ENCODE results near the gene CFAP61. TPM values are rescaled to one million over a fixed set of nuclear protein-coding genes. Genes with fewer than 3 reads are reported as not detected.

Gene CFAP61, protein sequence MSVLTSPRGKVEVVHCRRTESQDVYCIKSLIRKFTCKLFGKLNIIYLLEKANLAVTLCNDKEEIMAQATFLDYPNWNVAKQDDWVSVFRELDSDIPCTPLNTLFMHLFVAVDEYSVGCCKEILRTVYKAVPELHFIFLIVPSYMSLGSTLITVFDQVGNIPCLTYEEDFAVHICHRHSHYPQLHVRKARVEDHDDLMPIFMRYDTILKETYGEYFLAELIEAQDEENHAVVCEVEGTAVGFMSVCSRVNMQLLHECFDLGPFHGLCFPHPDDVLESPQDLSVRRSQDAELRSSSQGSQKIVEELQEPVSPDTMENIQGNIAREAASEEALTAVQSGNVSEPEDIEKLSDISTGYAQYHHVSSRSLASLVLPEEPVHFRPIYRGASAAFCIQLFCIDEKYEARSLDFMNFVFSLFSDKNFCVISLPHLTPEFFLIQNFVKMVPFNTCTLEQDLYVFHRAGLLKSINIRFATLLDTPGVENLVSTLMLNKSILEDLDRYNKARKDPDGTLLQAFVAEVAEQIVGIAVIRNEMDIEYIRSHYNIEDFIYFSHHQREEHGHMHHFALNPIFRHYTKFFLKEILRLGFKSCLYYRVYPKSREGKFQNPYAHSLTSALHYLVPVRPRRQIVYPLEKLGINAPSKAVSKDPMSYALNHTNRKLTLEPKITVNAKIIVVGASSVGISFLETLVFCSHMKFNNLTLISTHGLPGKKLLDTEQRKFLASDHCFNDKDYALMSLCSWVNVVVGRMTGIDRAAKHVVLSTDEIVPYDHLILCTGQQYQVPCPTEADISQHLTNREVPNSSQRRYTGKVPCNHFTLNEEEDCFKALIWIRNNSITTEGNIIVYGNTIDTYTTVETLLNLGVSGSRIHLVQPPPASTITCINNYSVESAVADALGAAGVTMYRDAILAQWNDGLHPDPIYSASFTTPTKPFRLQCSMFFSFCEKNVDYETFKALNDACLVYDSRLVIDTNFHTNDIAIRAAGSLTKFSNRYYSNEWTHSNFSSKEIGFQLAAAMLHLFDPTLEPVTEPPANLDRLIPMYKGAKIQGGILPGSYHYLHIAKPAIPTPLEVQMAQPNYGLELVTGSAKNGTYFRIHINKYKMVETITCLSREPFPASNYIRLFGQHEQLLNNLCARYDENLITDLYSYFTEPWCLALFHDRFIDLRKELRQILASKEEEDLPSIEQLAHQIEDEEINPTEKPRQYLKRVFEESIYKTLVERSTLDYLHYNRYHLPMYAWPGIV
- 0.16 to 0.48 TPM (median 0.47 TPM) in 4 of 5 replicates, not detected in the other for total RNA-seq (2022; extraction: Qiagen RNA extraction)

DNA sequence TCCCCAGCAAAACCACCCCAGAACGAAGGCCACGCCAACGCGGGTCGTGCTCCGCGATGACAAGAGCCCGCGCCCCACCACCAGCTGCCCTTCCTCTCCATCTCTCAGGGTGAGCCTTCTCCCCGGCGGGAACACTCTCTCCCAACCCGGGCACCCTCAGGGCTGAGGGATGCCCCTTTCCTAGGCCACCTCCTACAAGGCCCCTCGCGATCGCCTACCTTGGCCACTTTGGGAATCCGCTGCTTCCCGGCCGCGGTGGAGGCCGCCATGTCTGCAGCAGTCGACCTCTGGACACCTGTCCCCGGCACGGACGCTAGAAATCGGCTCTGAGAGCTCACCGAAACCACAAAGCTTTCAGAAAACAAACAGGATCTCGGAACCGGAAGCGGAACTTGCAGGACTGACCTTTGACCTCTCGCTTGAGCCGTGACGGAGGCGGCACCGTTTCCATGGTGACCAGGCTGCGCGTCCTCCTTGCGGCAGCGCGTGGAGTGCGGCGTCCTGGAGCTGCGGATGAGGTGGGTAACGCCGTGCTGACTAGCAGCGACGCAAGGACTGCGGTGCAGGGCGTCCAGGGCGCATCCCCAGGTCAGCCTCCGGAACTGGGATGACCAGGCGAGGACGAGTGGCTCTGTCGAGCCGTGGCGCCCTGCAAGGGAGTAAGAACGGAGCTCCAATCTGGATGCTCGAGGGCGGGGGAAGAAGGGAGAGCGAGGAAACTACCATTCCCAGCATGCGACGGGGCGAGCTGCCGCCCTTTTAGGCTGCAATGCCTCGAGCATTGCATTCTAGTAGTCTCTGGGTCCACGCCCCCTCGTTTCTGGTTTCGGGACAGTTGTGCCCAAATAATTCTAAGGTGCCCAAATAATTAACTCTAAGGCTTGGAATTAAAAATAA is at the start of gene CFAP61, which contains the start of gene CRNKL1:
CFAP61 (plus strand) TSS at position 459 of the 897 bp plus-strand sequence. CDS start 4,122 bp downstream, outside the sequence.
CRNKL1 (minus strand) TSS at position 393 of the 897 bp plus-strand sequence; CDS start at position 269, 124 bp downstream.

DNA sequence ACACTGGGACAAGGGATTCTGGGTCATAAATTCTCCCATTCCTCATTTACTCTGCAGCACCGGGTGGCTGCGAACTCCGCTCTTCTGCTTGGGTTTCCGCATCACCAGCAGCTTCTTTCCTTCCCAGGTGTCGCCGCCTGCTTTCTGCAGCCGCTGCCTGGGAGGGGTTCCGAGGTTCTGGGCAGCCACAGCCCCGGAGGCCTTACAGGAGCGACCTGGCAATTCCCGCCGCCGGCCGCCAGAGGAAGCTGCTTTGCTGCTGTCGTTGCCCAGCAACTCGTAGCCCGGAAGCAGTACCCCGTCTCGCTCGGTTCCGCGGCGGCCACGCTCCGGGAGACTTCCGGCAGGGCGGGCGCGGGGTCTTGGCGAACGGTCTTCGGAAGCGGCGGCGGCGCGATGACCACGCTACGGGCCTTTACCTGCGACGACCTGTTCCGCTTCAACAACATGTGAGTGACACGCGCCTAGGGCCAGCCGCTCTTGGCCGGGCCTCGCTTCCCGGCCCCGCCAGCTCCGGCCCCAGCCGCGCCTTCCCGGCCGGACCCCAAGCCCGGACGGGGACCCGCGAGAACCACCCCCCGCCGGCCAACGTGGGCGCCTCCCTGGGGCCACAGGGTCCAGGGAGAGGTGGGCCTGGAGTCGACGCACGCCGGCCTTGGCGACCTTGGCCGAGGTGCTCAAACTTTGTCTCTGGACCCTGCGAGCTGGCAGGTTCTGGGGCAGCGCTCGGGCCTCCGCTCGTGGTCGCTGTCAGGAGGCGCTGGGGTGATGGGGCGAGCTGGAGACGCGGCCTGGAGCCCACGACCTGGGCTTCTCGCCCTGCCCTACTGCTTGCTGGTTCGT is 35.1 kb upstream of the CFAP61 start, which contains the start of gene NAA20:
NAA20 (plus strand) TSS at position 362 of the 843 bp plus-strand sequence; CDS start at position 397, 35 bp downstream.

DNA sequence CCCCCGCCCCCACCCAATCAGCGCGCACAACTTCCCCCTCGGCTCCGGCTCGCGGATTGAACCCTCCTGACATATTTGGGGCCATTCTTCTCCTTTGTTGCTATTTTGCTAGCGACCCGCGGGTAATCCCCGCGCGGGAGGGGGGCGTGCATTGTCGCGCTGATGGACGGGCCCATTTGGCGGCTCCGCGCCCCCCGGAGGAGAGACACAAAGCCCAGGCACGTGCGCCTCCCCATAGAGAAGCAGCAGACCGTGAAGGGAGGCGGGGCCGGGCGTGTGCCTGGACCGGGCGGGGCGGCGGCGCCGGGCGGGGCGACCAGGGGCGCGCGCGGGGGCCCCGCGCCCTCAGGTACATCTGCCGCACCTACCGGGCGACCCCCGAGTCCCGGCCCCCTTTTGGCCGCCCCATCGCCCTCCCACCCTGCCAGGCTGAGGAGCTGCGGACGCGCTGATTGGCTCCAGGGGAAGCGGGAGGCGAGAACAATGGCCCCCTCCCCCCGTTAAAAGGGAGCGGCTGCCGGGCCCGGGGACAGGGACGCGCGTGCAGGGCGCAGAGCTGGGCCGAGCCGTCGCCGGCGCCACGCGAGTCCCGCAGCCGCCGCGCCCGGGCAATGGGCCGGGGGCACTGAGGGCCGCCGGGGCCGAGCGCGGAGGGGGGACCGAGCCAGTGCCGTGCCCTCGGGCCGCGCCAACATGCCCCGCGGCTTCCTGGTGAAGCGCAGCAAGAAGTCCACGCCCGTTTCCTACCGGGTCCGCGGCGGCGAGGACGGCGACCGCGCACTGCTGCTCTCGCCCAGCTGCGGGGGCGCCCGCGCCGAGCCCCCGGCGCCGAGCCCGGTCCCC is 315.5 kb downstream of the CFAP61 start, which contains the start of gene INSM1:
INSM1 (plus strand) TSS at position 530 of the 843 bp plus-strand sequence; CDS start at position 694, 164 bp downstream.

Other genes starting within 250 kb of the CFAP61 start
- gene NAA20, start 35.2 kb upstream of the CFAP61 start, total RNA-seq (2022; extraction: Qiagen RNA extraction): 131 to 160 TPM (median 138 TPM) in 5 replicates
- gene CRNKL1, start 66 bp upstream of the CFAP61 start, total RNA-seq (2022; extraction: Qiagen RNA extraction): 20.4 to 25.3 TPM (median 21.6 TPM) in 5 replicates

Measured in A549 treated with Mapracorat at 1 μM for 4 hours (cell line).